HepG2 (cell line): ENCODE data around the gene COX6A2. TPM values are rescaled to one million over a fixed set of nuclear protein-coding genes. Genes with fewer than 3 reads are reported as not detected.

Experiments
- ATAC-seq: fragments of 200-7000 bp; cut with Tn5 transposase; 3 replicates; pipeline ENCODE4 v1.9.1; 2020; ENCODE audit warnings: mild to moderate bottlenecking, moderate library complexity
- BruUV-seq: library from RNA; stranded (reverse); fragments of 400-500 nt; replicated peaks from 2 replicates; lab custom pipeline; 2021; lab: Mats Ljungman, UMichigan
- CTCF ChIA-PET: fragments of 300-600 bp; formaldehyde crosslinking; extraction: SDS; loops from one replicate; lab custom pipeline; 2021; ENCODE audit warnings: low total read pairs, inconsistent platforms, low intra/inter-chr PET ratio; lab: Yijun Ruan, JAX
- POLR2A ChIA-PET: fragments of 350-600 bp; sonication (Branson Sonifier 250); formaldehyde crosslinking; loops from one replicate; lab custom pipeline; 2020; ENCODE audit warnings: antibody characterized with exemption, inconsistent platforms; lab: Yijun Ruan, JAX
- DNase-seq: peaks from one replicate; pipeline ENCODE4 v3.0.0-alpha.2; 2015; ENCODE audit warnings: low spot score
- FAIRE-seq: peaks from 3 replicates; lab custom pipeline; 2011; peaks lifted over from hg19 to GRCh38; lab: Jason Lieb, UNC
- H2AFZ ChIP-seq: one replicate; pipeline ENCODE4 v1.6.1; 2011; ENCODE audit warnings: low read length, inconsistent platforms
- H3K27ac ChIP-seq: fragments of 300-600 bp; 3 replicates; pipeline ENCODE4 v1.8.0; 2011; ENCODE audit warnings: mixed run types, mild to moderate bottlenecking, mixed read lengths, low read length, inconsistent platforms; ENCODE audit not compliant: insufficient read depth; ENCODE audit errors: extremely low read length
- H3K27me3 ChIP-seq, 2 experiments: fragments of 200-600 bp in 1 of 2; 2 replicates in 1 of 2; 3 replicates in 1 of 2; pipeline versions ENCODE4 v1.6.0 to v1.8.0; 2011; ENCODE audit warnings: low read length in 2 of 2, mild to moderate bottlenecking in 2 of 2, moderate library complexity in 2 of 2, inconsistent platforms in 1 of 2; ENCODE audit not compliant: insufficient read depth in 2 of 2, control insufficient read depth in 1 of 2
- H3K36me3 ChIP-seq, 2 experiments: fragments of 200-600 bp in 1 of 2; replicated peaks in 1 of 2; 2 replicates in 1 of 2; 3 replicates in 1 of 2; pipeline versions ENCODE4 v1.5.1 to v1.8.0; 2011; ENCODE audit warnings: low read length in 2 of 2, inconsistent platforms in 1 of 2; ENCODE audit not compliant: insufficient read depth in 2 of 2, control insufficient read depth in 1 of 2
- H3K4me1 ChIP-seq: 2 replicates; pipeline ENCODE4 v1.5.1; 2012; ENCODE audit warnings: low read length, inconsistent platforms; ENCODE audit not compliant: insufficient read depth
- H3K4me2 ChIP-seq: 2 replicates; pipeline ENCODE4 v1.6.0; 2011; ENCODE audit warnings: low read depth, low read length, inconsistent platforms
- H3K4me3 ChIP-seq, 3 experiments: fragments of 200-600 bp in 1 of 3; sonication (generic), shearing (Covaris generic) in 1 of 3; replicated peaks in 1 of 3; 2 replicates each; pipeline ENCODE4 v1.5.1; 2011 to 2016; ENCODE audit warnings: low read length in 3 of 3, inconsistent platforms in 2 of 3, low read depth in 2 of 3, mild to moderate bottlenecking in 2 of 3, control low read depth in 1 of 3, mixed read lengths in 1 of 3; ENCODE audit not compliant: insufficient read depth in 1 of 3
- H3K79me2 ChIP-seq: one replicate; pipeline ENCODE4 v1.6.1; 2011; ENCODE audit warnings: low read length, inconsistent platforms; ENCODE audit not compliant: insufficient read depth
- H3K9ac ChIP-seq: 2 replicates; pipeline ENCODE4 v1.6.0; 2011; ENCODE audit warnings: mild to moderate bottlenecking, low read depth, low read length, inconsistent platforms; ENCODE audit not compliant: insufficient read depth
- H3K9me3 ChIP-seq: 2 replicates; pipeline ENCODE4 v1.5.1; 2012; ENCODE audit warnings: mild to moderate bottlenecking, low read length
- H4K20me1 ChIP-seq: 2 replicates; pipeline ENCODE4 v1.6.0; 2011; ENCODE audit warnings: inconsistent platforms, mild to moderate bottlenecking, low read length, moderate library complexity; ENCODE audit not compliant: insufficient read depth
- AGO2 ChIP-seq: fragments of 200-400 bp; formaldehyde crosslinking; optimal IDR thresholded peaks from 2 replicates; pipeline ENCODE3; 2017; ENCODE audit warnings: mild to moderate bottlenecking, low read depth, low read length, moderate library complexity
- ARNTL ChIP-seq: sonication (generic); formaldehyde crosslinking; IDR thresholded peaks from 2 replicates; pipeline ENCODE4 v1.4.0; 2020; ENCODE audit warnings: mild to moderate bottlenecking, missing genetic modification reagents
- RBFOX2 ChIP-seq: fragments of 200-400 bp; formaldehyde crosslinking; IDR thresholded peaks from 2 replicates; pipeline ENCODE4 v1.6.1; 2017; ENCODE audit warnings: low read depth, mild to moderate bottlenecking, low read length
- ZBTB43 ChIP-seq: sonication (generic); formaldehyde crosslinking; conservative IDR thresholded peaks from 2 replicates; pipeline ENCODE4 v1.4.0; 2020; ENCODE audit warnings: missing genetic modification reagents
- ZNF687 ChIP-seq: sonication (generic); formaldehyde crosslinking; IDR thresholded peaks from 2 replicates; pipeline ENCODE4 v1.5.1; 2020; ENCODE audit warnings: mild to moderate bottlenecking, missing genetic modification reagents, moderate library complexity
- ZNF772 ChIP-seq: sonication (generic); formaldehyde crosslinking; IDR thresholded peaks from 2 replicates; pipeline ENCODE4 v1.5.0; 2020; ENCODE audit warnings: mild to moderate bottlenecking, missing genetic modification reagents
- ZNF782 ChIP-seq: sonication (generic); formaldehyde crosslinking; IDR thresholded peaks from 2 replicates; pipeline ENCODE4 v1.4.0; 2020; ENCODE audit warnings: missing genetic modification reagents, mild to moderate bottlenecking, borderline replicate concordance
- ZNF83 ChIP-seq: sonication (generic); formaldehyde crosslinking; IDR thresholded peaks from 2 replicates; pipeline ENCODE4 v1.4.0; 2020; ENCODE audit warnings: missing genetic modification reagents, mild to moderate bottlenecking, borderline replicate concordance
- WGBS: methylation state at CpG from one replicate; pipeline ENCODE4 v1.1.6; 2017; ENCODE audit warnings: low lambda C conversion rate; 5-methylcytosine and 5-hydroxymethylcytosine counted together
- in situ Hi-C: cut with HindIII; loops from 2 replicates; pipeline ENCODE4 v1.10.0; 2017; ENCODE audit warnings: low pct_unique_long_range_greater_than_20kb; ENCODE audit not compliant: extremely low pct_ligation_motif_present
- intact Hi-C: fragments of 100-400 bp; cut with micrococcal nuclease; formaldehyde crosslinking; loops from one replicate; pipeline ENCODE4 v1.10.0; 2022; ENCODE audit not compliant: unreplicated experiment
- polyA plus RNA-seq, 8 experiments: library from polyadenylated mRNA; depleted of rRNA in 3 of 8; stranded (reverse) in 7 of 8; unstranded in 1 of 8; fragments of >200 nt; fragmentation: Illumina TruSeq in 4 of 8; extraction: Trizol in 4 of 8; gene quantifications; 2 replicates each; pipeline versions ENCODE4 v1.2.1 to v1.2.3, GENCODE V29; 2011 to 2016; ENCODE audit warnings: low read depth in 4 of 8, missing spikeins in 1 of 8, mixed read lengths in 1 of 8; ENCODE audit not compliant: insufficient read depth in 1 of 8
- total RNA-seq, 5 experiments: library from RNA; depleted of rRNA; stranded (reverse); fragments of >200 nt; fragmentation: Illumina TruSeq; extraction: Trizol; gene quantifications; 2 replicates each; pipeline ENCODE4 v1.2.3, GENCODE V29; 2016; ENCODE audit warnings: low read depth in 1 of 5

Gene COX6A2
- total and polyA plus RNA-seq, 2 of the 13 experiments (the other 11 are each of a cell fraction or from before 2014, with no cell fraction given): not detected

- no peak for FAIRE-seq
- no peak overlapping the region for H3K27ac ChIP-seq
- no peaks in the 10 kb centered on the region; a peak in 1 of 5 replicates for H3K27me3 ChIP-seq
- H4K20me1 ChIP-seq: peaks cover 22% of the 10 kb centered on the region
- peaks cover 33 to 50% of the 10 kb centered on the region in 2 experiments for H3K36me3 ChIP-seq
- H3K9ac ChIP-seq: no peak overlapping the region
- TF ChIP-seq ZNF83 (CRISPR knock-in tag) (no peak), ZNF782 (CRISPR knock-in tag) (no peak), RBFOX2 (peak; percentile 63; the same call in 1 of the 2 replicates), ZBTB43 (CRISPR knock-in tag) (no peak), ZNF772 (CRISPR knock-in tag) (no peak), AGO2 (peak; percentile 70), ARNTL (CRISPR knock-in tag) (no peak), ZNF687 (CRISPR knock-in tag) (peak; percentile 24; the same call in 1 of the 2 replicates)
- no peaks in the 10 kb centered on the region for H3K9me3 ChIP-seq
- BruUV-seq: no TSS peak
- intact Hi-C loops: no loop called here
- no peak for ATAC-seq
- no peak overlapping the region for H2AFZ ChIP-seq
- H3K4me1 ChIP-seq: peaks cover 20% of the 10 kb centered on the region
- no peak for DNase-seq
- no peak overlapping the region for H3K4me3 ChIP-seq
- H3K79me2 ChIP-seq: peaks cover 27% of the 10 kb centered on the region
- CTCF ChIA-PET: no interaction called here
- POLR2A ChIA-PET: interaction anchor here (8.3 kb wide), 1 partner anchor 14 kb away, joined by 110 read pairs; no protein-coding TSS in a partner anchor
- in situ Hi-C loops: no loop called here
- no peak overlapping the region for H3K4me2 ChIP-seq
- 93% methylated on average over 34 of the region's 35 CpGs for WGBS
Observed at GRCh38 chr16:31461921-31462804, 34.0 kb upstream of the COX6A2 start.
